Transverse colon (tissue), 4 donors: ENCODE measurements around the gene PRR5L.

Experiments used
- CTCF ChIP-seq, 5 experiments: fragments of 200-600 bp in 3 of 5; fragments of 450-650 bp in 2 of 5; sonication (generic) in 3 of 5; IDR thresholded peaks; 1 replicate in 2 of 5; 2 replicates in 3 of 5; pipeline ENCODE4 v1.5.1; 2016 to 2017; ENCODE audit warnings: antibody characterized with exemption in 5 of 5, inconsistent platforms in 3 of 5, mild to moderate bottlenecking in 2 of 5, moderate library complexity in 1 of 5
- POLR2A ChIP-seq: fragments of 450-650 bp; IDR thresholded peaks from one replicate; pipeline ENCODE4 v1.6.1; 2016; ENCODE audit warnings: antibody characterized with exemption, mild to moderate bottlenecking, moderate library complexity
- POLR2AphosphoS5 ChIP-seq, 3 donors: sonication (generic); formaldehyde crosslinking; IDR thresholded peaks; one replicate each; pipeline ENCODE4 v1.6.1; 2016; ENCODE audit warnings: antibody characterized with exemption in 3 of 3

- no peak for TF ChIP-seq CTCF (IDR thresholded peaks at IDR 0.05)
- TF ChIP-seq POLR2A = no peak
- TF ChIP-seq POLR2AphosphoS5 (IDR thresholded peaks at IDR 0.05) = no peak
Observed at GRCh38 chr11:36398231-36398953, 102.3 kb downstream of the PRR5L start.
